ENCODE results near the gene PICALM. TPM values are rescaled to one million over a fixed set of nuclear protein-coding genes. Genes with fewer than 3 reads are reported as not detected.

PICALM gene
- total RNA-seq, 1 donor from 2014 or later, result 150 TPM

GRCh38 chr11:86103808-86104207 is 34.9 kb upstream of the PICALM start:
- Mint-ChIP-seq H3K27ac (no peak overlapping the region), H3K36me3 (no peaks in the 10 kb centered on the region), H3K9me3 (no peaks in the 10 kb centered on the region), H3K4me3 (no peak overlapping the region), H3K4me1 (peaks cover 2% of the 10 kb centered on the region), H3K27me3 (ENCODE audit: low read depth) (no peaks in the 10 kb centered on the region)
- DNase-seq (ENCODE audit: low spot score in 2 of 2, unreplicated experiment in 2 of 2), result no peak
- no peak for TF ChIP-seq CTCF (IDR thresholded peaks at IDR 0.05; ENCODE audit: unreplicated experiment)

- Mint-ChIP-seq H3K27ac (no peak overlapping the region), H3K9me3 (no peaks in the 10 kb centered on the region), H3K4me1 (no peaks in the 10 kb centered on the region), H3K4me3 (no peak overlapping the region), H3K36me3 (no peaks in the 10 kb centered on the region), H3K27me3 (ENCODE audit: low read depth) (no peaks in the 10 kb centered on the region)
- TF ChIP-seq CTCF (IDR thresholded peaks at IDR 0.05; ENCODE audit: unreplicated experiment), result no peak
- no peak for DNase-seq (ENCODE audit: low spot score in 2 of 2, unreplicated experiment in 2 of 2)
Measured at GRCh38 chr11:86101941-86102407, 33.1 kb upstream of the PICALM start.

- H3K36me3 Mint-ChIP-seq, result no peaks in the 10 kb centered on the region
- no peak overlapping the region for H3K27ac Mint-ChIP-seq
- H3K27me3 Mint-ChIP-seq (ENCODE audit: low read depth), result no peaks in the 10 kb centered on the region
- no peak overlapping the region for H3K4me3 Mint-ChIP-seq
- no peak for TF ChIP-seq CTCF (IDR thresholded peaks at IDR 0.05; ENCODE audit: unreplicated experiment)
- DNase-seq (ENCODE audit: low spot score in 2 of 2, unreplicated experiment in 2 of 2), result no peak
- H3K4me1 Mint-ChIP-seq, result no peaks in the 10 kb centered on the region
- no peaks in the 10 kb centered on the region for H3K9me3 Mint-ChIP-seq
Measured at GRCh38 chr11:86101493-86101892, 32.6 kb upstream of the PICALM start.

- Mint-ChIP-seq H3K4me3 (no peak overlapping the region), H3K4me1 (no peaks in the 10 kb centered on the region), H3K36me3 (no peaks in the 10 kb centered on the region), H3K9me3 (no peaks in the 10 kb centered on the region), H3K27ac (no peak overlapping the region), H3K27me3 (ENCODE audit: low read depth) (no peaks in the 10 kb centered on the region)
- TF ChIP-seq CTCF (IDR thresholded peaks at IDR 0.05; ENCODE audit: unreplicated experiment), result no peak
- no peak for DNase-seq (ENCODE audit: low spot score in 2 of 2, unreplicated experiment in 2 of 2)
Measured at GRCh38 chr11:86099874-86100273, 31.0 kb upstream of the PICALM start.

GRCh38 chr11:86097980-86098379 is 29.1 kb upstream of the PICALM start:
- no peaks in the 10 kb centered on the region for H3K4me1 Mint-ChIP-seq
- H3K27ac Mint-ChIP-seq, result no peak overlapping the region
- no peaks in the 10 kb centered on the region for H3K36me3 Mint-ChIP-seq
- no peak for TF ChIP-seq CTCF (IDR thresholded peaks at IDR 0.05; ENCODE audit: unreplicated experiment)
- H3K9me3 Mint-ChIP-seq, result no peaks in the 10 kb centered on the region
- no peak for DNase-seq (ENCODE audit: low spot score in 2 of 2, unreplicated experiment in 2 of 2)
- no peak overlapping the region for H3K4me3 Mint-ChIP-seq
- no peaks in the 10 kb centered on the region for H3K27me3 Mint-ChIP-seq (ENCODE audit: low read depth)

GRCh38 chr11:86091566-86091965 is 22.7 kb upstream of the PICALM start:
- peaks cover 9% of the 10 kb centered on the region for H3K4me1 Mint-ChIP-seq
- H3K9me3 Mint-ChIP-seq, result peaks cover 4% of the 10 kb centered on the region
- no peak for DNase-seq (ENCODE audit: low spot score in 2 of 2, unreplicated experiment in 2 of 2)
- H3K27me3 Mint-ChIP-seq (ENCODE audit: low read depth), result no peaks in the 10 kb centered on the region
- TF ChIP-seq CTCF (IDR thresholded peaks at IDR 0.05; ENCODE audit: unreplicated experiment), result no peak
- H3K4me3 Mint-ChIP-seq, result no peak overlapping the region
- H3K27ac Mint-ChIP-seq, result no peak overlapping the region
- no peaks in the 10 kb centered on the region for H3K36me3 Mint-ChIP-seq

Data from mesothelial cell of epicardium (in vitro differentiated cells).